HFFc6 (cell line): Measurements from ENCODE around the gene ALG13. TPM values are rescaled to one million over a fixed set of nuclear protein-coding genes. Genes with fewer than 3 reads are reported as not detected.

ENCODE experiments used
- DNase-seq: peaks from one replicate; pipeline ENCODE4 v3.0.0-alpha.2; 2018
- H3K27ac Mint-ChIP-seq: 2 replicates; pipeline ENCODE4 v1.8.0; 2020; ENCODE audit warnings: mild to moderate bottlenecking, mixed read lengths
- H3K27me3 Mint-ChIP-seq: 2 replicates; pipeline ENCODE4 v1.8.0; 2021; ENCODE audit warnings: mild to moderate bottlenecking, moderate library complexity, mixed read lengths; ENCODE audit not compliant: insufficient read depth
- H3K36me3 Mint-ChIP-seq: 2 replicates; pipeline ENCODE4 v1.8.0; 2021; ENCODE audit warnings: low read depth, mixed read lengths
- H3K4me1 Mint-ChIP-seq: 2 replicates; pipeline ENCODE4 v1.8.0; 2020; ENCODE audit warnings: low read depth, mixed read lengths
- H3K4me3 Mint-ChIP-seq: 2 replicates; pipeline ENCODE4 v1.8.0; 2020; ENCODE audit warnings: mild to moderate bottlenecking, moderate library complexity, mixed read lengths
- H3K9me3 Mint-ChIP-seq: 2 replicates; pipeline ENCODE4 v1.8.0; 2020; ENCODE audit warnings: mild to moderate bottlenecking, mixed read lengths
- total RNA-seq, 6 experiments: library from RNA; stranded (reverse); fragmentation: NEBNext Ultra II Directional; extraction: Animal tissue kit (Norgen Biotek cat#: 25700); gene quantifications; 2 replicates in 1 of 6; 3 replicates in 5 of 6; pipeline ENCODE4 v1.2.3, GENCODE V29; 2021
- TF ChIP-seq, protein P1 (sequence below): fragments of 200-600 bp; sonication (generic); IDR thresholded peaks from 2 replicates; pipeline ENCODE4 v1.5.0; 2021; ENCODE audit warnings: antibody characterized with exemption, mild to moderate bottlenecking

ALG13 gene
- total RNA-seq, 6 experiments from 2014 or later = 21.7 to 30.2 (median 26.5) TPM

- H3K36me3 Mint-ChIP-seq = no peaks in the 10 kb centered on the region
- H3K4me1 Mint-ChIP-seq = no peaks in the 10 kb centered on the region
- no peaks in the 10 kb centered on the region for H3K9me3 Mint-ChIP-seq
- TF ChIP-seq, protein P1, sequence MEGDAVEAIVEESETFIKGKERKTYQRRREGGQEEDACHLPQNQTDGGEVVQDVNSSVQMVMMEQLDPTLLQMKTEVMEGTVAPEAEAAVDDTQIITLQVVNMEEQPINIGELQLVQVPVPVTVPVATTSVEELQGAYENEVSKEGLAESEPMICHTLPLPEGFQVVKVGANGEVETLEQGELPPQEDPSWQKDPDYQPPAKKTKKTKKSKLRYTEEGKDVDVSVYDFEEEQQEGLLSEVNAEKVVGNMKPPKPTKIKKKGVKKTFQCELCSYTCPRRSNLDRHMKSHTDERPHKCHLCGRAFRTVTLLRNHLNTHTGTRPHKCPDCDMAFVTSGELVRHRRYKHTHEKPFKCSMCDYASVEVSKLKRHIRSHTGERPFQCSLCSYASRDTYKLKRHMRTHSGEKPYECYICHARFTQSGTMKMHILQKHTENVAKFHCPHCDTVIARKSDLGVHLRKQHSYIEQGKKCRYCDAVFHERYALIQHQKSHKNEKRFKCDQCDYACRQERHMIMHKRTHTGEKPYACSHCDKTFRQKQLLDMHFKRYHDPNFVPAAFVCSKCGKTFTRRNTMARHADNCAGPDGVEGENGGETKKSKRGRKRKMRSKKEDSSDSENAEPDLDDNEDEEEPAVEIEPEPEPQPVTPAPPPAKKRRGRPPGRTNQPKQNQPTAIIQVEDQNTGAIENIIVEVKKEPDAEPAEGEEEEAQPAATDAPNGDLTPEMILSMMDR = no peak
- H3K4me3 Mint-ChIP-seq = no peak overlapping the region
- no peak overlapping the region for H3K27ac Mint-ChIP-seq
- H3K27me3 Mint-ChIP-seq = no peaks in the 10 kb centered on the region
- no peak for DNase-seq
These were observed 34.5 kb upstream of the ALG13 start for GRCh38 chrX:111646515-111646914.

DNA sequence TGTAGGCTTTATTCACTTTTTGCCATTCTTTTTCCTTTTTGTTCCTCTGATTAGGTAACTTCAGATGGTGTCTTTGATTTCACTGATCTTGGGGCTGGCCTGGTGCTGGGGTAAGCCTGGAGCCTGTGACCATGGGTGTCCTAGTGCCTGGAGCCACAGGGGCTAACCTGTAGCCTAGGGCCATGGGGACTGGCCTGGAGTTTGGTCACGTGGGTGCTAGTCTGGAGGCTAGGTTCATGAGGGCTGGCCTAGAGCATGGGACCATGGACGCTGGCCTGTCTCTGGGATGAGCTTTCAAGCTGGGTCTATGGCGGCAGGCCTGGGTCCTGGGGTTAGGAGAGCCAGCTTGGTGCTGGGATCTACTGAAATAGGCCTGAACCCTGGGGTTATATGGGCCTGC lies 32.2 kb upstream of the ALG13 start:
- Mint-ChIP-seq H3K27ac (no peak overlapping the region), H3K4me3 (no peak overlapping the region), H3K4me1 (no peaks in the 10 kb centered on the region), H3K9me3 (no peaks in the 10 kb centered on the region), H3K36me3 (no peaks in the 10 kb centered on the region), H3K27me3 (no peaks in the 10 kb centered on the region)
- DNase-seq = no peak
- TF ChIP-seq, protein P1 = no peak

- H3K36me3 Mint-ChIP-seq = no peaks in the 10 kb centered on the region
- TF ChIP-seq, protein P1 = no peak
These were observed 31.3 kb upstream of the ALG13 start for GRCh38 chrX:111649638-111650037.

DNA sequence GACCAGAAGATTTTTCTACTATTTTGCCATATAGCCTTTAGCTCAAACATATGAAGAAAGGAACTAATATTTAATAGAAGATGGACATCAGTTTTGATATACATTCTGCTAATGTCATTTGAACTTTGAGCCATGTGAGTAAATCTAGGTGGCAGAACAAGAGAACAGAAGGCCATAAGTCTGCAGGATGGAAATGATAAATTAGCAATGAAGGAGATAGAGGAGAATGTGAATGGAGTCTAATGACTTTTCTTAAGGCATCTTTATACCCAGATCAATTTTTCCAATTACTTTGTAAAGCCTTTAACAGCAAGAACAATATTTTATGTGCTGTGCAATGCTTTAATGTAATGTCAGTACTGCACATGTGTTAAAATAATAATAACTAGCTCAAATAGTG lies 30.1 kb upstream of the ALG13 start:
- Mint-ChIP-seq H3K4me1 (no peaks in the 10 kb centered on the region), H3K36me3 (no peaks in the 10 kb centered on the region), H3K27ac (no peak overlapping the region), H3K4me3 (no peak overlapping the region), H3K9me3 (no peaks in the 10 kb centered on the region), H3K27me3 (no peaks in the 10 kb centered on the region)
- no peak for DNase-seq
- TF ChIP-seq, protein P1 = no peak

More at GRCh38 chrX:111649638-111650037, 31.3 kb upstream of the ALG13 start:
- no peaks in the 10 kb centered on the region for H3K9me3 Mint-ChIP-seq
- no peak overlapping the region for H3K27ac Mint-ChIP-seq
- H3K4me3 Mint-ChIP-seq = no peak overlapping the region
- DNase-seq = no peak
- no peaks in the 10 kb centered on the region for H3K27me3 Mint-ChIP-seq
- no peaks in the 10 kb centered on the region for H3K4me1 Mint-ChIP-seq

DNA sequence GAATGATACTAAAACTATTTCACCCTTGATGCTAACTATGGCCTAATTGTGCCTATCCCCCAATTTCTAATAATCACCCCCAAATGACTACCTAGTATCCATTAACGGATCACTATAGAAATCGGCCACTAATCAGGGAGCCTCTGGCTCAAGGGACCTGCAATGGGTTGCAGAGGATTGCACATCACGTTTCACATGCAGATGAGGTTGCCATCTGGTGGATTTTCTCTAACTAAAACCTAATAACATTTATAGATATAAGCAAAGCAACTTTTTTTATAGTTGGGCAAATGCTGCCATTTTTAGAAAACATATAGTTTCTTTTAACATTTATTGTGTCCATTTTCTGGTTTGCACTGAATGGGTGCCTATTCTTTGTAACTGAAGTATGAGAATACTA lies 28.3 kb upstream of the ALG13 start:
- TF ChIP-seq, protein P1 = no peak
- Mint-ChIP-seq H3K4me3 (no peak overlapping the region), H3K9me3 (no peaks in the 10 kb centered on the region), H3K27me3 (no peaks in the 10 kb centered on the region), H3K36me3 (no peaks in the 10 kb centered on the region), H3K27ac (no peak overlapping the region), H3K4me1 (no peaks in the 10 kb centered on the region)
- DNase-seq = no peak

- no peak overlapping the region for H3K27ac Mint-ChIP-seq
- no peaks in the 10 kb centered on the region for H3K9me3 Mint-ChIP-seq
- H3K4me1 Mint-ChIP-seq = no peaks in the 10 kb centered on the region
- H3K36me3 Mint-ChIP-seq = no peaks in the 10 kb centered on the region
- peaks cover 3% of the 10 kb centered on the region; the same call in 1 of the 2 replicates for H3K27me3 Mint-ChIP-seq
- no peak overlapping the region for H3K4me3 Mint-ChIP-seq
- TF ChIP-seq, protein P1 = no peak
- DNase-seq = no peak
These were observed 19.7 kb upstream of the ALG13 start for GRCh38 chrX:111661241-111661640.
